ENCODE data around the gene RBM48. TPM values are rescaled to one million over a fixed set of nuclear protein-coding genes. Genes with fewer than 3 reads are reported as not detected.
"Not testable (repeated sequence)": the region's sequence is repeated elsewhere in the genome, so short reads cannot be mapped to it uniquely, and the experiment has no call there.

Gene RBM48
- total RNA-seq, result 5.9 and 10.9 TPM in 2 replicates

DNA sequence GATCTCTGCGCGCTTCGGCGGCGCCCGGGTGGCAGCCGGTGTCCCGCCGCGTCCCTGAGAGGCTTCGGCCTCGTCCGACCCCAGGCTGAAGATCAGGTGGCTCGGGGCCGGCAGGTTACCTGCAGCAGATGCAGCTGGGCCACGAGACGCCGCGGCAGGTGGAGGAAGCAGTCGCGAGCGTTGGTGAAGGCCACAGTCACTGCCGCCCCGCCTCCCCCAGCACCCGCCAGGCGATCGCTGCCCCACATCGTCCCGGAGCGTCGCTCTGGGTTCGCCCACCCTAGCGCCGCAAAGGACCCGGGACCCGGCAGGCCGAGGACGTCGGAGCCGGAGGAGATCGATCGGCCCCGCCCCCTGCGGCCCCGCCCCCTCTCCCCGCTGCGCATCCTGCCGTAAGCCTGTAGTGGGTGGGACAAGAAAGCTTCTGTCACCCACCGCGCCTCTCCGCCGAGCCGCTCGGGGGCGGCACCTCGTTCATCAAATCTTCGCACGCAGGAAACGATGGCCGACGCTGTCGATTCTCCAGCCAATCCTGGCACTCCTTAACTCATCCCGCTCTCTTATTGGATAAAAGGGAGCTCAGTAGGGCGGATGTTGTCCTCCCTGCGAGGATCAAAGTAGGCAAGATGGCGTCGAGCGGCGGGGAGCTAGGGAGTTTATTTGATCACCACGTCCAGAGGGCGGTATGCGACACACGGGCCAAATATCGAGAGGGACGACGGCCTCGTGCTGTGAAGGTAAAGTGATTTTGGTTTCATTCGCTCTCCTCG is at the start of gene RBM48, which contains the start of gene PEX1:
TSS of gene RBM48 (plus strand) at position 608 of the 770 bp plus-strand sequence. CDS start at position 627, 19 bp downstream.
TSS of gene PEX1 (minus strand) at position 333 of the 770 bp plus-strand sequence. CDS start at position 248, 85 bp downstream.
- DNase-seq (ENCODE audit: low read depth in 2 of 2), result peak; percentile 100

GRCh38 chr7:92479146-92479545 is 49.4 kb upstream of the RBM48 start:
- DNase-seq (ENCODE audit: low read depth in 2 of 2), result not testable (repeated sequence)

GRCh38 chr7:92483624-92484023 is 45.0 kb upstream of the RBM48 start:
- not testable (repeated sequence) for DNase-seq (ENCODE audit: low read depth in 2 of 2)

- DNase-seq (ENCODE audit: low read depth in 2 of 2), result not testable (repeated sequence)
These were observed 44.4 kb upstream of the RBM48 start for GRCh38 chr7:92484226-92484625.

DNA sequence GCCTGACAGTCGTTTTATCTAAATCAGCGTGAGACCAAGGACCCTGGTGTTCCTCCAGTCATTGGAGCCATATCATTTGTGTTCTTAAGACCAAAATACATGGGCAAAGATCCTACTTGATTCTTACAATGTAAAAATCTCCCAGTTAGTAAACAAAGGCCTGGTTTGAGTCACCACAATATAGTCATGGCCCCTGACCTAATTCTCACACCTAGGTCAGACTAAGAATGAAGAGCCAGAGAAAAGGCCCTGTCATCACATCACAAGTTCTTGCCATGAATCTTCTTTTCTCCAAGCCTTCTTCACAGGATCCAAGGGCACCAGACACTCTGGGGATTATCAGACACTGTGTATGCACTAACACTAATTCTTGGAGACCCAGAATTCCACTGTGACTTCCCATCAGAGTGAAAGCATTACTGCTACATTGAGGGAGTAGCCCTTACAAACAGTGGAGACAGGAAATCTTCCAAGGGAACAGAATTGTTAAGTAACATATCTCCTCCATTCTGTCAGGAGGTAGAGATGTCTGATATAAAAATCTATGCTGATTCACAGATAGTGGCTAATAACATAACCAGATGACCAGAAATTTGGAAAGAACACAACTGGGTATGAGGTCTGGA is 43.2 kb upstream of the RBM48 start:
- no peak for DNase-seq (ENCODE audit: low read depth in 2 of 2)

- no peak for DNase-seq (ENCODE audit: low read depth in 2 of 2)
These were observed 42.6 kb upstream of the RBM48 start for GRCh38 chr7:92485974-92486373.

DNA sequence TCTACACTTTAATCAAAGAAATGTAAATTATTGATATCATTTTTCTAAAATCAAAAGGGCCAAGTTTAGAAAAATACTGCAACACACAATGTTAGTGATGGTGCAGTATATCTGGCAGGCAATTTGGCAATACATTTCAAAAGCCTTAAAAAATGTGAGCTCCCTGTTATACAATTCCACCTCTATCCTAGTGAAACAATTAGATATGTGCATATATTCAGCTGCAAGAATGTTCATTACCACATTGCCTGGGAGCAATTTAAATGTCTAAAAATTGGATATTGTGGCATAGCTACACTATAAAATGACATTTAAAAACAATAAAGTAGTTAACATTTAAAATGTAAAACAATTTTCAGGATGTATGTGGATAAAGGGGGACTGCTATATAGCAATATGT is 40.8 kb upstream of the RBM48 start:
- no peak for DNase-seq (ENCODE audit: low read depth in 2 of 2)

DNA sequence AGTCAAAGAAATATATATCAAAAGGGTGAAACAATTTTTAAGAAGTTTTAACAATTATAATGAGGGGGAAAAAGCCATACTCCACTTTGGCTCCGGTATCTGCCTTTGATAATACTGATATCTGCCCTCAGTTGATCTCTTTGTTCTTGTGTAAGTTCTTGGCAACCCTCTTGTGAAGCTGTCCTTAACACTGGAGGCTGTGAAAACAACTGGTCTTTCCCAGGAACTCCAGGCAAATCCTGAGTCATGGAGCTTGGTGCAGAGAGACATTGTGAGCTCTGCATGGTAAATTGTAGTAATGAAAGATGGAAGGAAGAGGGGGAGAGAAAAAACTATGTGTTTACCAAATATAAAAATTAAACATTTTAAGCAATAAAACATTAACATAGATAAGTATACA is 39.0 kb upstream of the RBM48 start:
- peak; percentile 7 to 30 for DNase-seq (ENCODE audit: low read depth in 2 of 2)

GRCh38 chr7:92496876-92497275 is 31.7 kb upstream of the RBM48 start:
- peak in 1 of 2 donors; percentile 9 for DNase-seq (ENCODE audit: low read depth in 2 of 2)

DNA sequence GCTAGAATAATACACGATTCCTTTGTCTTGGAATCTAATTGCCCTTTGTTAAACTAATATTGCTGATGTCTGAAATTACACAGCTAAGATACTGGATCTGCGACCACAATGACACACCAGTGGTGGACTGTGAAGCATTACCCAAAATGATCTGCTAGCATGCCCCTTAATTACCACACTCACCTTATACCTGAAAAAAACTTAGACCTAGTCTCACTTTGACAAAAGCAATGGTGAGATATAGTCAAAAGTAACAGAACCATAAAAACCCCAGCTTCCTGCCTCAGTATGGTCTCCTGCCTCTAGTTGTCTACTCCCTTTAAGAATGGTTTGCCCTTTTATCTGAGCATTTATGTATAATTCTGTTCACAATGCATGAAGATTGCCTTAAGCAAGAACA is 30.0 kb upstream of the RBM48 start:
- no peak for DNase-seq (ENCODE audit: low read depth in 2 of 2)

GRCh38 chr7:92503767-92504166 is 24.8 kb upstream of the RBM48 start:
- DNase-seq (ENCODE audit: low read depth in 2 of 2), result no peak

- no peak for DNase-seq (ENCODE audit: low read depth in 2 of 2)
These were observed 24.0 kb upstream of the RBM48 start for GRCh38 chr7:92504563-92504962.

- no peak for DNase-seq (ENCODE audit: low read depth in 2 of 2)
These were observed 22.2 kb upstream of the RBM48 start for GRCh38 chr7:92506363-92506762.

GRCh38 chr7:92508946-92509345 is 19.6 kb upstream of the RBM48 start:
- no peak for DNase-seq (ENCODE audit: low read depth in 2 of 2)

DNA sequence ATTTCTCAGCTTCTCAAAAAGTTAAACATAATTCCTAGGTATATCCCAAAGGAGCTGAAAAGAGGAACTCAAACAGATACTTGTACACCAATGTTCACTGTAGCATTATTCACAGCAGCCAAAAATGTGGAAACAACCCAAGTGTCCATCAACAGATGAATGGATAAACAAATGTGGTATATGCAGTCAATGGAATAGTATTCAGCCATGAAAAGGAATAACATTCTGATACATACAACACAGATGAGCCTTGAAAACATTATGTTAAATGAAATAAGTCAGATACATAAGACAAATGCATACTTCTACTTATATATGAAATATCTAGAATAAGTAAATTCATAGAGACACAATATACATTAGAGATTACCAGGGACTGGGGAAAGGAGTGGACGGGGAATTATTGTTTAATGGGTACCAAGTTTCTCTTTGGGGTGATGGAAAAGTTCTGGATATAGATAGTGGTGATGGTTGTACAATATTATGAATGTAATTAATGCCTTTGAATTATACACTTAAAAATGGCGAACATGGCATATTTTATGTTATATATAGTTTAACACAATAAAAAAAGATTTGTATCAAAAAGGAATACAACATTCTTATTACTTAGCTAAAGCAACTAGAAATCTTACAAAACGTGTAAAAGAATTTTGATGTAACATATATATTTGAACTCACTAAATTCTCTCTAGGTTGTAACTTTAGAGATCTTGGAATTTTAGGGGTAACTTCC is 15.3 kb upstream of the RBM48 start:
- no peak for DNase-seq (ENCODE audit: low read depth in 2 of 2)

GRCh38 chr7:92517631-92518030 is 11.0 kb upstream of the RBM48 start:
- peak in 1 of 2 donors; percentile 1 for DNase-seq (ENCODE audit: low read depth in 2 of 2)

DNA sequence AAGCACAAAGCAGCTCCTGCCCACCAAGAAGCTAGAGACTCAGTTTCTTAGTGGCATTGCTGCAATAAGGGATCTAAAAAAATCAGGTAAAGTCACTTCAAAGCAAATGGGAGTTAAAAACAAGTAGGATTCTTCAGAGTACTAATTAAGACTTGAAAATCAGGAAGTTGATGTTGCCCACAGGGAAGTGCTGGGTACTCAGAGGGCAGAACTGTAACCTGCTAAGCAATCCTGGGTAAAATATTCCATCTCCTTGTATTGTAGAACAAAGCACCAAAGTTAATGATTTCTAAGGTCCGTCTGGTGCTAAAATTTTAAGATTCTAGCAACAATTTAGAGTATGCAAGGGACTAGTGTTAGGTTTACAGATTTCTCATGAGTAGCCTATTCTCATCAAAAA is 8.6 kb upstream of the RBM48 start:
- DNase-seq (ENCODE audit: low read depth in 2 of 2), result no peak

- no peak for DNase-seq (ENCODE audit: low read depth in 2 of 2)
These were observed 5.5 kb upstream of the RBM48 start for GRCh38 chr7:92523110-92523509.

GRCh38 chr7:92527300-92528187 is 1.1 kb upstream of the RBM48 start:
- DNase-seq (ENCODE audit: low read depth in 2 of 2), result peak; percentile 68 to 74

DNA sequence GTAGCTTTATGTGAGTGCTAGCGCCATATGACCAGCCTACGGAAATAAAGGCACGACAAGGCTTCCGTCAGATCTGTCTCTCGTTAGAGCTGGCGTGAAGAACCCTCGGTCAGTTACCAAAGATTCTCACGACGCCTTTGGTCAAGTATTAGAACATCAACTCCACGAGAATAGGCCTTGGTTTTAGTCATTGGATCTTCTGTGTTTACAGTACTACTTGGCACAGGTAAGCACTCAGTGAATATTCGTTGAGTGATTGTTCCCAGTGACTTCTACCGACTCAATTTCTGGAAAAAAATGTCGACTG is 316 bp downstream of the RBM48 start:
- DNase-seq (ENCODE audit: low read depth in 2 of 2), result no peak

- DNase-seq (ENCODE audit: low read depth in 2 of 2), result no peak
These were observed 6.0 kb downstream of the RBM48 start for GRCh38 chr7:92534572-92534971.

All from lung microvascular endothelial cell (primary cell).